H1 (cell line): ENCODE data around the gene MTCH1. TPM values are rescaled to one million over a fixed set of nuclear protein-coding genes. Genes with fewer than 3 reads are reported as not detected.

Experiments used
- ATF3 ChIP-seq: IDR thresholded peaks from 2 replicates; pipeline ENCODE4 v1.6.1; 2011; ENCODE audit warnings: low read depth, mild to moderate bottlenecking, low read length; ENCODE audit not compliant: insufficient read depth
- BCL11A ChIP-seq, 2 experiments: IDR thresholded peaks; one replicate each; pipeline ENCODE4 v1.6.1; 2011; ENCODE audit warnings: low read depth in 2 of 2, low read length in 2 of 2, mild to moderate bottlenecking in 2 of 2
- BRCA1 ChIP-seq: IDR thresholded peaks from 2 replicates; pipeline ENCODE4 v1.6.1; 2012; ENCODE audit warnings: low read depth, low read length, improper control_type of control experiment
- CBX8 ChIP-seq: fragments of 300-800, 300-1000 bp; sonication (generic); IDR thresholded peaks from 2 replicates; pipeline ENCODE4 v1.7.1; 2016; ENCODE audit warnings: low read depth, low read length, borderline replicate concordance
- CEBPB ChIP-seq: IDR thresholded peaks from 2 replicates; pipeline ENCODE4 v1.6.1; 2012; ENCODE audit warnings: low read depth, low read length
- CHD1 ChIP-seq: IDR thresholded peaks from 2 replicates; pipeline ENCODE4 v1.6.1; 2012; ENCODE audit warnings: low read depth, low read length, improper control_type of control experiment
- EGR1 ChIP-seq: IDR thresholded peaks from 2 replicates; pipeline ENCODE4 v1.6.1; 2011; ENCODE audit warnings: low read depth, low read length, borderline replicate concordance
- HDAC2 ChIP-seq, 2 experiments: fragments of 300-600 bp in 1 of 2; sonication (generic) in 1 of 2; IDR thresholded peaks; 2 replicates each; pipeline ENCODE4 v1.6.1; 2011 to 2012; ENCODE audit warnings: low read depth in 2 of 2, low read length in 2 of 2, mild to moderate bottlenecking in 2 of 2, moderate library complexity in 2 of 2, borderline replicate concordance in 1 of 2, inconsistent platforms in 1 of 2
- JUN ChIP-seq: IDR thresholded peaks from 2 replicates; pipeline ENCODE4 v1.6.1; 2011; ENCODE audit warnings: low read depth, mild to moderate bottlenecking, improper control_type of control experiment, low read length
- JUND ChIP-seq: IDR thresholded peaks from 2 replicates; pipeline ENCODE4 v1.6.1; 2011; ENCODE audit warnings: mild to moderate bottlenecking, improper control_type of control experiment, low read length
- KDM1A ChIP-seq: fragments of 200-600, 300-600 bp; sonication (generic); IDR thresholded peaks from 2 replicates; pipeline ENCODE4 v1.7.1; 2016; ENCODE audit warnings: mild to moderate bottlenecking, low read length, borderline replicate concordance
- KDM5A ChIP-seq: fragments of 200-600 bp; IDR thresholded peaks from 2 replicates; pipeline ENCODE4 v1.7.1; 2012; ENCODE audit warnings: mild to moderate bottlenecking, low read length, inconsistent platforms, mixed read lengths
- MAX ChIP-seq: IDR thresholded peaks from 2 replicates; pipeline ENCODE4 v1.6.1; 2012; ENCODE audit warnings: inconsistent platforms
- NANOG ChIP-seq: IDR thresholded peaks from 2 replicates; pipeline ENCODE4 v1.6.1; 2011; ENCODE audit warnings: low read length, low read depth, mild to moderate bottlenecking, inconsistent platforms; ENCODE audit not compliant: insufficient read depth, poor library complexity, severe bottlenecking
- PHF8 ChIP-seq: fragments of 200-600 bp; sonication (generic); conservative IDR thresholded peaks from 2 replicates; pipeline ENCODE4 v1.7.1; 2012; ENCODE audit warnings: low read depth, mild to moderate bottlenecking, inconsistent platforms, low read length, moderate library complexity
- POU5F1 ChIP-seq: IDR thresholded peaks from 2 replicates; pipeline ENCODE4 v1.6.1; 2011; ENCODE audit warnings: low read depth, mild to moderate bottlenecking, low read length, moderate library complexity
- SIRT6 ChIP-seq: IDR thresholded peaks from one replicate; pipeline ENCODE4 v1.7.1; 2012; ENCODE audit warnings: low read length, inconsistent platforms
- SIX5 ChIP-seq: IDR thresholded peaks from 2 replicates; pipeline ENCODE4 v1.6.1; 2011; ENCODE audit warnings: mild to moderate bottlenecking, low read depth, low read length
- SRF ChIP-seq: IDR thresholded peaks from 2 replicates; pipeline ENCODE4 v1.6.1; 2011; ENCODE audit warnings: mild to moderate bottlenecking, low read depth, low read length, moderate library complexity
- TAF1 ChIP-seq: IDR thresholded peaks from 2 replicates; pipeline ENCODE4 v1.6.1; 2011; ENCODE audit warnings: mild to moderate bottlenecking, low read depth, low read length
- polyA plus RNA-seq, 7 experiments: library from polyadenylated mRNA; depleted of rRNA in 3 of 7; stranded (reverse) in 5 of 7; unstranded in 2 of 7; fragments of >200 nt in 5 of 7; fragments of 200-250 nt in 2 of 7; gene quantifications; 1 replicate in 5 of 7; 2 replicates in 1 of 7; 4 replicates in 1 of 7; pipeline versions ENCODE4 v1.2.1 to v1.2.3, GENCODE V29; 2011 to 2013; ENCODE audit warnings: missing spikeins in 2 of 7, mixed read lengths in 2 of 7
- total RNA-seq: library from RNA; stranded (reverse); fragmentation: NEBNext Ultra II Directional; extraction: Animal tissue kit (Norgen Biotek cat#: 25700); gene quantifications from 2 replicates; pipeline ENCODE4 v1.2.1, GENCODE V29; 2021

The MTCH1 gene
- total and polyA plus RNA-seq, 2 of the 8 experiments (the other 6 are each of a cell fraction or from before 2014, with no cell fraction given), result 169 to 214 TPM

GRCh38 chr6:37029249-37029971 is 43.4 kb upstream of the MTCH1 start (continued):
- no peak for TF ChIP-seq TAF1
- TF ChIP-seq JUND, result peak; percentile 49; the same call in 1 of the 2 replicates
- no peak for TF ChIP-seq NANOG
- no peak for TF ChIP-seq BCL11A (IDR thresholded peaks at IDR 0.05; ENCODE audit: low read depth in 2 of 2, low read length in 2 of 2)
- TF ChIP-seq SIRT6, result no peak
- TF ChIP-seq EGR1, result peak; percentile 86
- no peak for TF ChIP-seq HDAC2 (IDR thresholded peaks at IDR 0.05; ENCODE audit: borderline replicate concordance in 1 of 2, low read depth in 2 of 2, low read length in 2 of 2)
- no peak for TF ChIP-seq CEBPB
- no peak for TF ChIP-seq JUN
- no peak for TF ChIP-seq CBX8
- TF ChIP-seq CHD1, result no peak
- TF ChIP-seq ATF3, result no peak
- no peak for TF ChIP-seq PHF8
- TF ChIP-seq SIX5, result no peak
- no peak for TF ChIP-seq BRCA1
- TF ChIP-seq POU5F1, result no peak
- peak; percentile 48; the same call in 1 of the 2 replicates for TF ChIP-seq MAX
- peak; percentile 16; the same call in 1 of the 2 replicates for TF ChIP-seq KDM1A
- no peak for TF ChIP-seq SRF
- no peak for TF ChIP-seq KDM5A
